IPS-20b (cell line): Measurements from ENCODE around the gene CFAP157.

ENCODE experiments used
- H3K27ac ChIP-seq: one replicate; pipeline ENCODE4 v1.5.1; 2013; ENCODE audit warnings: low read length
- H3K27me3 ChIP-seq: 2 replicates; pipeline ENCODE4 v1.6.1; 2013; ENCODE audit warnings: mild to moderate bottlenecking, low read length, inconsistent platforms; ENCODE audit not compliant: insufficient read depth
- H3K36me3 ChIP-seq: 2 replicates; pipeline ENCODE4 v1.6.1; 2013; ENCODE audit warnings: low read depth, mild to moderate bottlenecking, inconsistent platforms, low read length, moderate library complexity; ENCODE audit not compliant: insufficient read depth
- H3K4me1 ChIP-seq: 2 replicates; pipeline ENCODE4 v1.6.1; 2013; ENCODE audit warnings: mild to moderate bottlenecking, control low read depth, inconsistent platforms, low read length, moderate library complexity; ENCODE audit not compliant: insufficient read depth
- H3K4me3 ChIP-seq: 2 replicates; pipeline ENCODE4 v1.5.1; 2013; ENCODE audit warnings: mild to moderate bottlenecking, low read length, inconsistent platforms
- H3K9ac ChIP-seq: 2 replicates; pipeline ENCODE4 v1.6.1; 2013; ENCODE audit warnings: low read depth, mild to moderate bottlenecking, inconsistent platforms, low read length, moderate library complexity
- H3K9me3 ChIP-seq: 2 replicates; pipeline ENCODE4 v1.6.1; 2013; ENCODE audit warnings: mild to moderate bottlenecking, low read depth, low read length, inconsistent platforms; ENCODE audit not compliant: insufficient read depth

Gene CFAP157

GRCh38 chr9:127694890-127695720 lies 11.7 kb upstream of the CFAP157 start:
- H3K36me3 ChIP-seq: peaks cover 8% of the 10 kb centered on the region; the same call in 1 of the 2 replicates
- no peaks in the 10 kb centered on the region for H3K9me3 ChIP-seq
- no peak overlapping the region for H3K27ac ChIP-seq
- no peaks in the 10 kb centered on the region for H3K27me3 ChIP-seq
- H3K9ac ChIP-seq: no peak overlapping the region
- H3K4me1 ChIP-seq: peaks cover 3% of the 10 kb centered on the region; the same call in 1 of the 2 replicates
- H3K4me3 ChIP-seq: no peak overlapping the region

GRCh38 chr9:127697575-127697974 lies 9.2 kb upstream of the CFAP157 start:
- Histone ChIP-seq H3K27ac (no peak overlapping the region), H3K9ac (no peak overlapping the region), H3K4me1 (peaks cover 3% of the 10 kb centered on the region; the same call in 1 of the 2 replicates), H3K36me3 (no peaks in the 10 kb centered on the region), H3K4me3 (no peak overlapping the region), H3K9me3 (no peaks in the 10 kb centered on the region), H3K27me3 (no peaks in the 10 kb centered on the region)

- Histone ChIP-seq H3K36me3 (no peaks in the 10 kb centered on the region), H3K27me3 (no peaks in the 10 kb centered on the region), H3K27ac (no peak overlapping the region), H3K4me3 (no peak overlapping the region), H3K9me3 (no peaks in the 10 kb centered on the region), H3K4me1 (peaks cover 3% of the 10 kb centered on the region; the same call in 1 of the 2 replicates), H3K9ac (no peak overlapping the region)
These were observed 8.4 kb upstream of the CFAP157 start for GRCh38 chr9:127698386-127698785.

- H3K9ac ChIP-seq: peak overlapping the region; percentile 54; the same call in 1 of the 2 replicates
- peak overlapping the region; percentile 65; the same call in 1 of the 2 replicates for H3K4me3 ChIP-seq
These were observed 7.7 kb upstream of the CFAP157 start for GRCh38 chr9:127698985-127699670.

GRCh38 chr9:127700140-127700539 lies 6.6 kb upstream of the CFAP157 start:
- Histone ChIP-seq H3K4me3 (no peak overlapping the region), H3K36me3 (no peaks in the 10 kb centered on the region), H3K9me3 (no peaks in the 10 kb centered on the region), H3K9ac (no peak overlapping the region), H3K27me3 (no peaks in the 10 kb centered on the region), H3K27ac (no peak overlapping the region), H3K4me1 (peaks cover 3% of the 10 kb centered on the region; the same call in 1 of the 2 replicates)

More at GRCh38 chr9:127698985-127699670, 7.7 kb upstream of the CFAP157 start:
- H3K9me3 ChIP-seq: no peaks in the 10 kb centered on the region
- H3K36me3 ChIP-seq: no peaks in the 10 kb centered on the region
- H3K27ac ChIP-seq: no peak overlapping the region
- H3K27me3 ChIP-seq: no peaks in the 10 kb centered on the region
- H3K4me1 ChIP-seq: peaks cover 3% of the 10 kb centered on the region; the same call in 1 of the 2 replicates

GRCh38 chr9:127700594-127701255 lies 6.1 kb upstream of the CFAP157 start:
- peaks cover 3% of the 10 kb centered on the region; the same call in 1 of the 2 replicates for H3K4me1 ChIP-seq
- no peaks in the 10 kb centered on the region for H3K27me3 ChIP-seq
- no peak overlapping the region for H3K4me3 ChIP-seq
- no peak overlapping the region for H3K9ac ChIP-seq
- no peaks in the 10 kb centered on the region for H3K9me3 ChIP-seq
- no peak overlapping the region for H3K27ac ChIP-seq
- H3K36me3 ChIP-seq: no peaks in the 10 kb centered on the region

GRCh38 chr9:127703289-127703946 lies 3.4 kb upstream of the CFAP157 start:
- Histone ChIP-seq H3K9me3 (no peaks in the 10 kb centered on the region), H3K9ac (no peak overlapping the region), H3K36me3 (no peaks in the 10 kb centered on the region), H3K4me1 (peaks cover 3% of the 10 kb centered on the region; the same call in 1 of the 2 replicates), H3K4me3 (no peak overlapping the region), H3K27ac (no peak overlapping the region), H3K27me3 (no peaks in the 10 kb centered on the region)

- no peaks in the 10 kb centered on the region for H3K4me1 ChIP-seq
These were observed 1.0 kb upstream of the CFAP157 start for GRCh38 chr9:127705577-127706379.

GRCh38 chr9:127707766-127708165 lies 978 bp downstream of the CFAP157 start:
- Histone ChIP-seq H3K4me1 (0 out of 2 replicates have a peak, but pooled peaks cover 5% of the 10 kb centered on the region), H3K27me3 (no peaks in the 10 kb centered on the region), H3K27ac (no peak overlapping the region), H3K9ac (no peak overlapping the region), H3K4me3 (no peak overlapping the region), H3K9me3 (no peaks in the 10 kb centered on the region), H3K36me3 (no peaks in the 10 kb centered on the region)

More at GRCh38 chr9:127705577-127706379, 1.0 kb upstream of the CFAP157 start:
- Histone ChIP-seq H3K36me3 (no peaks in the 10 kb centered on the region), H3K27me3 (no peaks in the 10 kb centered on the region), H3K27ac (no peak overlapping the region), H3K9ac (no peak overlapping the region), H3K4me3 (no peak overlapping the region), H3K9me3 (no peaks in the 10 kb centered on the region)

GRCh38 chr9:127708952-127709587 lies 2.3 kb downstream of the CFAP157 start:
- Histone ChIP-seq H3K9ac (no peak overlapping the region), H3K27ac (no peak overlapping the region), H3K36me3 (no peaks in the 10 kb centered on the region), H3K9me3 (no peaks in the 10 kb centered on the region), H3K4me3 (no peak overlapping the region), H3K4me1 (0 out of 2 replicates have a peak, but pooled peaks cover 5% of the 10 kb centered on the region), H3K27me3 (no peaks in the 10 kb centered on the region)
